Activated effector memory CD4-positive, alpha-beta T cell treated with anti-CD3 and anti-CD28 coated beads, Interleukin-2, amount 50 U/mL, for 16 hours (primary cell): ENCODE results near the gene MEIG1.
"Not testable (repeated sequence)": the region's sequence is repeated elsewhere in the genome, so short reads cannot be mapped to it uniquely, and the experiment has no call there.

Experiments
- DNase-seq: peaks from one replicate; pipeline ENCODE4 v3.0.0-alpha.2; 2020

MEIG1 gene

GRCh38 chr10:14959221-14960057, at the start of gene MEIG1:
Gene MEIG1, plus strand, starts transcription at chr10:14959388. Its CDS starts 7,081 bp downstream, at chr10:14966469.
- DNase-seq = peak; percentile 97

GRCh38 chr10:14910953-14911352, 48.2 kb upstream of the MEIG1 start:
- no peak for DNase-seq

GRCh38 chr10:14911801-14912200, 47.4 kb upstream of the MEIG1 start:
- no peak for DNase-seq

GRCh38 chr10:14916600-14916999, 42.6 kb upstream of the MEIG1 start:
- DNase-seq = no peak

GRCh38 chr10:14917827-14918226, 41.4 kb upstream of the MEIG1 start:
- no peak for DNase-seq

- DNase-seq = no peak
These were observed 40.2 kb upstream of the MEIG1 start for GRCh38 chr10:14918964-14919363.

GRCh38 chr10:14924013-14924412, 35.2 kb upstream of the MEIG1 start:
- DNase-seq = no peak

GRCh38 chr10:14925268-14925667, 33.9 kb upstream of the MEIG1 start:
- no peak for DNase-seq

- DNase-seq = no peak
These were observed 33.1 kb upstream of the MEIG1 start for GRCh38 chr10:14926061-14926470.

- no peak for DNase-seq
These were observed 32.3 kb upstream of the MEIG1 start for GRCh38 chr10:14926722-14927416.

- no peak for DNase-seq
These were observed 28.6 kb upstream of the MEIG1 start for GRCh38 chr10:14930610-14931009.

GRCh38 chr10:14936584-14936983, 22.6 kb upstream of the MEIG1 start:
- DNase-seq = no peak

- DNase-seq = not testable (repeated sequence)
These were observed 20.2 kb upstream of the MEIG1 start for GRCh38 chr10:14938971-14939370.

- not testable (repeated sequence) for DNase-seq
These were observed 16.8 kb upstream of the MEIG1 start for GRCh38 chr10:14942147-14942949.

GRCh38 chr10:14942950-14943338, 16.2 kb upstream of the MEIG1 start:
- not testable (repeated sequence) for DNase-seq

GRCh38 chr10:14945108-14945507, 14.1 kb upstream of the MEIG1 start:
- no peak for DNase-seq

GRCh38 chr10:14947268-14947667, 11.9 kb upstream of the MEIG1 start:
- no peak for DNase-seq

GRCh38 chr10:14949291-14949690, 9.9 kb upstream of the MEIG1 start:
- no peak for DNase-seq

- DNase-seq = no peak
These were observed 6.3 kb upstream of the MEIG1 start for GRCh38 chr10:14952851-14953423.

- DNase-seq = no peak
These were observed 5.7 kb upstream of the MEIG1 start for GRCh38 chr10:14953424-14954000.

- peak; percentile 95 for DNase-seq
These were observed 5.0 kb upstream of the MEIG1 start, which contains the start of gene DCLRE1C for GRCh38 chr10:14954001-14954770. Gene DCLRE1C, minus strand, starts transcription at chr10:14954096. Its CDS starts 86 bp downstream, at chr10:14954010.

GRCh38 chr10:14954934-14955333, 4.3 kb upstream of the MEIG1 start:
- no peak for DNase-seq
